GM19351 (cell line): ENCODE results near the gene ZNF200.
A peak's percentile ranks its signal among the peaks of the same experiment; 100 is the strongest.
"Not testable (repeated sequence)": the region's sequence is repeated elsewhere in the genome, so short reads cannot be mapped to it uniquely, and the experiment has no call there.

ENCODE experiments used
- ATAC-seq: cut with Tn5 transposase; IDR thresholded peaks from one replicate; pipeline ENCODE4 v1.9.1; 2021; ENCODE audit warnings: mild to moderate bottlenecking, moderate library complexity; ENCODE audit not compliant: unreplicated experiment

Gene ZNF200, protein sequence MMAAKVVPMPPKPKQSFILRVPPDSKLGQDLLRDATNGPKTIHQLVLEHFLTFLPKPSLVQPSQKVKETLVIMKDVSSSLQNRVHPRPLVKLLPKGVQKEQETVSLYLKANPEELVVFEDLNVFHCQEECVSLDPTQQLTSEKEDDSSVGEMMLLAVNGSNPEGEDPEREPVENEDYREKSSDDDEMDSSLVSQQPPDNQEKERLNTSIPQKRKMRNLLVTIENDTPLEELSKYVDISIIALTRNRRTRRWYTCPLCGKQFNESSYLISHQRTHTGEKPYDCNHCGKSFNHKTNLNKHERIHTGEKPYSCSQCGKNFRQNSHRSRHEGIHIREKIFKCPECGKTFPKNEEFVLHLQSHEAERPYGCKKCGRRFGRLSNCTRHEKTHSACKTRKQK

DNA sequence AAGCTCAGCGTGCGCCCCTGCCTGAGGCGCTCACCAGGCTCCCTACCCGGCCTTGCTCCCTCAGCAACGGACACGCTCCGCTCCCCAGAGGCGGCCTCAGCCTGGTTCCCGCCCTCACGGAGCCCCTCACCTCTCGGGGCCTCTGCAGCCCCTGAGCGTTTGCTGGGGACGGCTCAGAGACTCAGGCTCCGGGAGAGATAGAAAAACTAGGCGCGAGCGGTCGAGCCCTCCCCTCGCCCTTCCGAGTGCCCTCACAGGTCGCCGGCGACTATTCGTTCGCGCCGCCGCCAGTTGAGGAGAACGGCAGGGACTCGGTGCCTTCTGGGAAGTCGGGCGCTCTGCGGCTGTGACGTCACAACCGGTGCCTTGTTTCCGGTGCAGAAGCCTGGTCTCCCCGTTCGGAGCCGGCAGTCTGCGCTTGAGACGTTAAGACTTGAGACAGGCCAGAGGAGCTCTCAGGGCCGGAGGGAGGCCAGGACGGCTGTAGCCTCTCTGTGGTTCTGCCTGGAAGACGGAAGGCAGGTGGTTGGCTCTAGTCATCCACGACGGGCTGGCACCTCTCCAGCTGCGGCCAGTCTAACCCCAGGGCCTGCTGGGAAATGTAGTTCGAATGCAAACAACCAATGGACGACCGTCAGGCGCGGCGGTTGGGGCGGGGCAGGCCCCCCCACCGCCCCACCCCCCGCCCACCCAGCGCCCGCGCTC, at the start of gene ZNF200:
Gene ZNF200 (minus strand): TSS at position 302 of the 705 bp plus-strand sequence. CDS start 1,403 bp downstream, outside the sequence.
- ATAC-seq = peak; percentile 88

DNA sequence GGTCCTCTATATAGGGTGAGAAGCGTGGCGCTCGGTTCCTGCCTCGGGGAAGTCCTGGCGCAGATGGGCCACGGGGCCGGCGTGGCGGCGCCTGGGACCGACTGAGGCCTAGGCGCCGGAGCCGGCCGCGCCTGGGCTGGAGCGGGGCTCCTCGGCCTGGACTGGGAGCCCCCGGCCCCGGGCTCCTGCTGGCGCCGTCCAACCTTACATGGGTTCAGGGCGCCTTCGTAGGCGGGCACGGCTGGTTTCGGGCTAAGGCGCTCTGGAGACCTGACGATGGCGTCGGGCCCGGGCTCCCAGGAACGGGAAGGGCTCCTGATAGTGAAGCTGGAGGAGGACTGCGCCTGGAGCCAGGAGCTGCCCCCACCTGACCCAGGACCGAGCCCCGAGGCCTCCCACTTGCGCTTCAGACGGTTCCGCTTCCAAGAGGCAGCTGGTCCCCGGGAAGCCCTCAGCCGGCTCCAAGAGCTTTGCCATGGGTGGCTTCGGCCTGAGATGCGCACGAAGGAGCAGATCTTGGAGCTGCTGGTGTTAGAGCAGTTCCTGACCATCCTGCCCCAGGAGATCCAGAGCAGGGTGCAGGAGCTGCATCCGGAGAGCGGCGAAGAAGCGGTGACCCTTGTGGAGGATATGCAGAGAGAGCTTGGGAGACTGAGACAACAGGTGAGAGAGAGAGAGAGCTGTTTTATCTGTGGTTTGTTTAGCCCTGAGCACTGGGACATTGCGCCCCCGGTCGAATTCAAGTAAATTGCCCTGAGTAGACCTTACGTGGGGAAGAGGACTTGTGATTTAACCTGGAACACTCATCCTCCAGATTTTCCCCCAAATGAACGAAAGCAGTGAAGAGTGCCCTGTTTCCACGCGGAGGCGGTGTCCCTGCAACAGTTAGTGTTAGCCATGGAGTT, 48.8 kb upstream of the ZNF200 start:
- no peak for ATAC-seq

DNA sequence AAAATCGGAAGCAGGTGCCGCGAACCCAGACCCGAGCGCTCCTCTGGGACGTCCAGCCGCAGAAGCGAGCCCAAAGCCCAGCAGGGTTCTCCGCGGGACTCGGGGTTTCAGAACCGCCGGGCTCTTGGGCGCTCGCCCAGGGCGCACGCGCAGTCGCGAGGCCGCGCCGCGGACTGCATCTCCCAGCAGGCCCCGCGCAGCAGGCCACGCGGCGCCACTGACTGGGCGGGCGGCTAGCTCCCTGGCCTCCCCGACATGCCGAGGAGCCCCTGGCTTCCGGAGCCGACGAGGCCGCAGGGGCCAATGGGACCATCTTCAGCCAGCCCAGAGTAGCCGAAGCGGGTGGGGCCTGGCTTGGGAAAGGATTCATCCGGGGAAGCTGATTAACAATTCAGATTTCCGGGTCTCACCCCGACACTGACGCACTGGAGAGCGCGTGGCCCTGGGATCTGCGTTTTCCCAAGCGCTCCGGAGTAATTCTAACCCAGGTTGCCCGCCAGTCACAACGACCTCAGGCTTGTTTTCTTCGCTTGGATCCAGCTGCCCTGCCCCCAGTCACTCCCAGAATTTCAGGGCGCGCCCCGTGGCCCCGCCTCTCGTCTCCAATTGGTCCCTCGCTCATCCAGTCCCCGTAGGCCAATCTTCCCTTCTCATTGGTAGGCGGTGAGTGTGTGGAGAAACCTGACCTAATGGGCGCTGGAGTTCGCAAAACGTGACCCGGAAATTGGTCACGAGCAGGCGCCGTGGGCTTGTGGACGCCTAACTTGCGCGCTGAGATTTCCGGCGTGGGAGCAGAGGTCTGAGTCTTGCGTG, 48.0 kb upstream of the ZNF200 start, which contains the start of gene ZNF263:
Gene ZNF263 (plus strand): TSS at position 762 of the 813 bp plus-strand sequence. CDS start 328 bp downstream, outside the sequence.
- peak; percentile 72 for ATAC-seq

DNA sequence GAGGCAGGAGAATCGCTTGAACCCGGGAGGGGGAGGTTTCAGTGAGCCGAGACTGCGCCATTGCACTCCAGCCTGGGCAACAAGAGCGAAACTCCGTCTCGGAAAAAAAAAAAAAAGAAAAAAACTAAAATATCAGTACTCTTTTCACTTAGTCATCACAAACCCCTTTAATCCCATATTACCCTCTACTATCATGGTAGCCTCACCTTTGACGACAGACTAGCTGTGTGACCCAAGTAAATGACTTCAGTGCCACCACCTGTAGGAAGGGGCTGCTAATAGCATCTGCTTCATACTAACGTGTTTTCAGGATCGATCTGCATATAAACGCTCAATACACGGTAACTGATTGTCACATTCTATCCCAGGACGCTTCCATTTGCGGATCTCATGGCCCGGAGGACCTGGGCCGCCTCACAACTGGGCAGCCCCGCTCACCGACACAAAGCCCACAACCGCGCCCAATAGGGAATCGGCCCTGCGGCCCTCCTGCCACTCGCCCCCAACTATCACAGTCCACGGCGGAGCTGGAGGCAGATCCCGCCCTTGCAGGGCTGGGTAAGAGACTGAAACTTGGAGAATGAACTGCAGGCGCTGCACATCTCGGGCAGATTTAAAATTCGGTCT, 47.3 kb upstream of the ZNF200 start:
- peak; percentile 28 for ATAC-seq

DNA sequence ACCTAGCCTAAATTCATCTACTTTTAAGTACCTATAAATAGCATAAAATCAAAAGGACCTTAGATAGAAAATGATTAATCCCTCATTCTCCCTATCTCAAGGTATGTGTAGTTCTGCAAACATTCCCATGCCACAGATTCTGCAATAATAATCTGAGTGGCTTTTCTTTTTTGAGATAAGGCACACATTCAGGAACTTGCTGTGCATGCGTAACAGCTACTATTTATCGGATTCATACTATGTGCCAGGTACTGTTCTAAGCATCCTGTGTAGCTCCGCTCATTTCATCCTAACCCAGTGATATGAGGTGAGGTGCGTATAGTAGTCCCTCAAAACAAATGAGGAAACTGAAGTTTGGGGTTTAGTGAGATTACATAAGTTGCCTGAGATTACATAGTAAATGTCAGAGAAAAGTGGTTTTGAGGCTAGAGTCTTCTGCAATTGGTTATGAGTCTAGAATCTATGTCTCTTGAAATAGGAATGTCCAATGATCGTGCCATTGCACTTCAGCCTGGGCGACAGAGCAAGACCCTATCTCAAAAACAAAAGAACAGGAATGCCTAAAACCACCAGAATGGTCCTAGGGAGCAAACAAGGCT, 46.4 kb upstream of the ZNF200 start:
- ATAC-seq = no peak

DNA sequence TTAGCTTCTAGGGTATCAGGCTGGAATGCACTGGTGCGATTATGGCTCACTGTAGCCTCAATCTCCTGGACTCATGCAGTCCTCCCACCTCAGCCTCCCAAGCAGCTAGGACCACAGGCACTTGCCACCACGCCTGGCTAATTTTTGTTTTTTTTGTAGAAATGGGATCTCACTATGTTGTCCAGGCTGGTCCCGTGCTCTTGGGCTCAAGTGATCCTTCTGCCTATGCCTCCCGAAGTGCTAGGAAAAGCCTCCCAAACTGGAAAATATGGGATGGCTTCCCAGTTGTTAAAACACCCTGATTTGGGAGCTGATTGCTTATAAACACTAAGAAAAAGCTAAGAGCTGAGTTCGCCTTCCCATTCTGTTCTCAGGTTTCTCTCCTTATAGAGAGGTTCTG, 41.7 kb upstream of the ZNF200 start:
- no peak for ATAC-seq

DNA sequence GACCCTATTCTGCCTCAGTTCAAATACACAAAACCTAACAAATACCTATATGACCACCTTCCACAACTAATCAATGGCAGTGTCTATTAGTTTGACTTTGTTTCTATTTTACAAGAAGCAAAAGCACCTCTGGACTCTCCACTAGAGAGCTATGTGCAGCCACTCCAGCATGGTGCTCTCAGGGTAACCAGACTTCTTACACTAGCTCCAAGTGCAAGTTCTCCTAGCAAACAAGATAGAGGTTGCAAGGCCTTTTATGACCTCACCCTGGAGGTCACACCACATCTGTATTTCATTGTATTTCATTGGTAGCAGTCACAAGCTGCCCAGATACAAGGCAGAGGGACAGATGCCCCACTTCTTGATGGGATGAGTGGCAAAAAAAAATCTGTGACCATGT, 40.0 kb upstream of the ZNF200 start:
- no peak for ATAC-seq

DNA sequence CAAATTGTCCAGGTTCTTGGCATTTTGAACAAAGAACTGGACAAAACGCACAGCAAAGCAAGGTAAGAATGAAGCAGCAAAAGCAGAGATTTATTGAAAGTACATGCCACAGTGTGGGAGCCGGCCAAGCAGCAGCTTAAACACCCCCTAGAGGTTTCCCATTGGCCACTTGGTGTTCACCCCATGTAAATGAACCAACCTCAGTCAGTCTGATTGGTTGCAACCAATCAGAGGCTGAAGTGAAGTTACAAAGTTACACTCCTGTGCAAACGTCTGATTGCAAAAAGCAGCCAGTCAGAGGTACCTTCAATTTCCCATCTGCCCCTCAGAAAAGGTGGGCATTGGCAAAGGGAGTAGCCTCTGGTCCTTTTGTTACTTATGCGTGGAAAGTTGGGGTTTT, 39.5 kb upstream of the ZNF200 start:
- ATAC-seq = no peak

DNA sequence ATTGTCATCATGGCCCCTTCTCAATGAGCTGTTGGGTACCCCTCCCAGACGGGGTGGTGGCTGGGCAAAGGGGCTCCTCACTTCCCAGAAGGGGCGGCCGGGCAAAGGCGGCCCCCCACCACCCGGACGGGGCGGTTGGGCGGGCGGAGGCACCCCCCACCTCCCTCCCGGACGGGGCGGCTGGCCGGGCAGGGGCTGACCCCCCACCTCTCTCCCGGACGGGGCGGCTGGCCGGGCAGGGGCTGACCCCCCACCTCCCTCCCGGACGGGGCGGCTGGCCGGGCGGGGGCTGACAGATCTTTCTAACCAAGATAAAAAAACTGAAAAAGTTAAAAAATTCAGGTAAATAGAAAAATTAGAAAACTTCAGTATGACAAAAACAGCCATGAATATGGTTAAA, 36.3 kb upstream of the ZNF200 start:
- not testable (repeated sequence) for ATAC-seq

DNA sequence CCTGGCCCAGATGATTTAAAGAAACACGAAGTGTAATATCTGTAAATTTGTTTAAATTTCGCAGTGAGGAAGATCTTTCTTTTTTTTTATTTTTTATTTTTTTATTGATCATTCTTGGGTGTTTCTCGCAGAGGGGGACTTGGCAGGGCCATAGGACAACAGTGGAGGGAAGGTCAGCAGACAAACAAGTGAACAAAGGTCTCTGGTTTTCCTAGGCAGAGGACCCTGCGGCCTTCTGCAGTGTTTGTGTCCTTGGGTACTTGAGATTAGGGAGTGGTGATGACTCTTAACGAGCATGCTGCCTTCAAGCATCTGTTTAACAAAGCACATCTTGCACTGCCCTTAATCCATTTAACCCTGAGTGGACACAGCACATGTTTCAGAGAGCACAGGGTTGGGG, 35.8 kb upstream of the ZNF200 start:
- not testable (repeated sequence) for ATAC-seq

DNA sequence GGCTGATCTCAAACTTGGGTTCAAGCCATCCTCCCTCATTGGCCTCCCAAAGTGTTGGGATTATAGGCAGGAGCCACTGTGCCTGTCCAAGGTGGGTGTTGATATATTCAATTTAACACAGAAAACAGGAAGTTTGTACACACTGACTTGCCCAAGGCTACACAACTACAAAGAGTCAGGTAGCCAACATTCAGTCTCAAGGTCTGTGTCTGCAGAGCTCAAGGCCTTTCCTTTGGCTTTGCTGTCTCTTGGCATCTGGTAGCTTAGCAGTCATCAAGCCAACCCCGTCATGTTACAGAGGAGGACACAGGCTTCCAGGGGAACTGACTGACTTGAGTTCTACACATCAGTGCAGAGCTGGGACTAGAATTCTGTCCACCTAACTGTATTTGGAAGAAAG, 33.3 kb upstream of the ZNF200 start:
- ATAC-seq = no peak

DNA sequence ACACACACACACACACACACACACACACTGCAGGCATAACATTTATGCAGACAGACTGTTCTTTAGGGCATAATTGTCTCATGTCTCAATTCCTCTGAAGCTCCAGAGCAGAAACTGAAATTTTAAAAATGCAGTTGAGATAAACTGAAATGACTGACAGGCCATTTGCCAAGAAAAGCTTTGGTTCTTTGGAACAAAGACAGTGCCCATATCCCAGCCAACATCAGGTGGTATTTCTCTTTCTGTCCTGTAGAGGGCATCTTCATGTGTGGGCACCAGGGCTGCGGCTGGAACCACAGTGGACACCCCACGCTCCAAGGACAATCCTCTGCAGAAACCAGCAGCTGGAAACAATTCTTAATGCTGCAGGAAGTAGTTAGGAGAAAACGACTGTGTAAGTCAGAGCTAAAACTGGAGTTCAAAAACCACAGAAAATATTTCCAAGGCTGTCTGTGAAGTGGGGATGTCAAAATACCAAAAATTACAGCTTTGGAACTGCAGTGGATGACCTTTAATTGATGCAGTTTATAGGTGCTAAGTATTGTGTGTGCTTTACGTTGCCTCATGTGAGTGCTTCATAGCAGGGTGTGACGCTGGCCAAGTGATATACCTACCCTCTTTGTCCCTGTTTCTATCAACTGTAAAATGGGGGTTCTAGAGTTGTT, 32.0 kb upstream of the ZNF200 start:
- ATAC-seq = no peak

DNA sequence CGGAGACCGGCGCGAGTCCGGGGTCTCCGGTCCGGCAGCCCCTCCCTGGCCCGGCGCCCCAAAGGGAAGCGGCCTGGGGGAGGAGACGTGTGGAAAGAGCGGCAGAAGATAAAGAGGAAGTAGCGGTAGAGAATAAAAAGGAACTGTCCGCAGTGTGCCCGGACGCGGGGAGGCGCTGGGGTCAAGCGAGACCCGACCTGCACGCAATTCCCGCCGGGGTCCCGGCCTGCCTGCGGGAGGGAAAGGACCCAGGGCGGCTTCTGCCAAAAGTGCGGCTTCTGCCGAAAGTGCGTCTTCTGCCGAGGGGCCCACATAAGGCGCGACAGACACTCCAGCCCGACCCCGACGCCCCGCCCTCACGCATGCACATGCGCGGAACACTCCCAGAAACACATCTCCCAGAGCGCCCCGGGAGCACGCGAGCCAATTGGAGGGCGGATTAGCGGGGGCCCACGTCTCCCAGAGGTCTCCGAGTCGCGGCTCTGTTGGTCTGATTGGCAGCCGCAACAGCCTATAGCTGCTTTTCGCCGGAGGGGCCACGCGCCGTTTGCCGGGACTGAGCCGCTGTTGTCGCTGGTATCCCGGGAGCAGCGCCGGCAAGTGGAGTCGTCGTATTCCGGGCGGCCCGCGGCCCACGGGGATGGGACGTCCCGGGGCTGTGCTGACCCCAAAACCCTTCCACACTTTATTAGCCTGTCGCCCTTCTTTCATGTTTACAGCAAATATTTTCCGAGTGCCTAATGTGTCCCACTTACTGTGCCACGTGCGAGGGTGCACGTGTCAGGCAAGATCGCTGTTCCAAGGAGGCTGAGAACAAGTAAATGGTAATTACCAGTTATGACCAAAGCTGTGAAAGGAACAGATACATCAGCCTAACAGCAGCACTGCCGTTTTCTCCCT, 29.4 kb upstream of the ZNF200 start:
- peak; percentile 90 for ATAC-seq

DNA sequence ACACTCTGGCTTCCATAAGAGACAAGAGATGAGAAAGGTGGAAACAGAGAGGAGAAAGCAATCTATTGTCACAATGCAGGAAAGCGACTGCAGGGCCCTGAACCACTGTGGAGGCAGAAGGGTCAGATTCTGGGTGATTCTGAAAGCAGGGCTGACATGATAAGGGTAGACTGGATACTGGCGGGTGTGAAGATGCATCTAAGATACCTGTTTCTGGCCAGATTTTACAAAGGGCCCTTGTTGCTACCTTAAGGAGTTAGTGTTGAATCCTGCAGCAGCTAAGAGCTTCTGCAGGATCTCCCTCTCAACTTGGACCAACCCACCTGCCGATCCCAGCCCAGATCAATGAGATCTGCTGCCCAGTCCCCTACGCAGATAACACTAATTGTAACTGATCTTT, 27.6 kb upstream of the ZNF200 start:
- ATAC-seq = no peak

DNA sequence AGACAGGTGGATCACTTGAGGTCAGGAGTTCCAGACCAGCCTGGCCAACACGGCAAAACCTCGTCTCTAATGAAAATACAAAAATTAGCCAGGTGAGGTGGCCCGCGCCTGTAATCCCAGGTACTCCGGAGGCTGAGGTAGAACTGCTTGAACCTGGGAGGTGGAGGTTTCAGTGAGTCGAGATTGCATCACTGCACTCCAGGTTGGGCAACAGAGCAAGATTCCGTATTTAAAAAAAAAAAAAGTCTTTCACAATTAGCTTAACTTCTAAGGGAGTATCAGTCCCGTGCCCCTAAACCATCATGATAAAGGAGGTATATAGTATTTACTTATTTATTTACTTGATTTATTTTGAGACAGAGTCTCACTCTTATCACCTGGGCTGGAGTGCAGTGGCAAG, 24.9 kb upstream of the ZNF200 start:
- no peak for ATAC-seq

DNA sequence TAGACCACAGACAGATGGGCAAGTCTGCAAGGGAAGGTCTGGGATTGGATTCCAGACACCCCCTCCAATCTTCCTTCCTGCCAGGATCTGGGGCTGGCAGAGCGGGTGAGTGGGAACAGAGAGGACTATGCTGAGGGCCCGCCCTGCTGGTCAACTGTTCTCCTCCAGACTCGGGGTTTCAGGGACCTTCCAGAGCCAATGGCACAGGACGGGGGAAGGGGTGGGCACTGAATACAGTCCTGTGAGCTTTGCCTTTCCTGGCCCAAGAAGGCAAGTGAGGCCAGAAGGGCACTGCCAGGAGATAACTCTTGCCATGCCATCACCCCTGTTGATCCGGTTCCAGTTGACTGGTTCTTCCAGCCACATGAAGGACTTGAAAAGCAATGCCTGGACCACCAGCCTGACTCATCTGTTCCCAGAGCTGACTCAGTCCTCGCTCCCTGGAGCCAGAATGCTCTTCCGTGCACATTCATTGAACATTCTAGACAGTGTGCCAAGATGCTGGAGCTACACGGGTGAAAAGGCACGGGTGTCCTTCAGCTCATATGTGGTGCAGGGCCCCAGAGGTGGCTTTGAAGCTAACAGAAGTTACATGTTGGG, 22.0 kb upstream of the ZNF200 start:
- no peak for ATAC-seq

DNA sequence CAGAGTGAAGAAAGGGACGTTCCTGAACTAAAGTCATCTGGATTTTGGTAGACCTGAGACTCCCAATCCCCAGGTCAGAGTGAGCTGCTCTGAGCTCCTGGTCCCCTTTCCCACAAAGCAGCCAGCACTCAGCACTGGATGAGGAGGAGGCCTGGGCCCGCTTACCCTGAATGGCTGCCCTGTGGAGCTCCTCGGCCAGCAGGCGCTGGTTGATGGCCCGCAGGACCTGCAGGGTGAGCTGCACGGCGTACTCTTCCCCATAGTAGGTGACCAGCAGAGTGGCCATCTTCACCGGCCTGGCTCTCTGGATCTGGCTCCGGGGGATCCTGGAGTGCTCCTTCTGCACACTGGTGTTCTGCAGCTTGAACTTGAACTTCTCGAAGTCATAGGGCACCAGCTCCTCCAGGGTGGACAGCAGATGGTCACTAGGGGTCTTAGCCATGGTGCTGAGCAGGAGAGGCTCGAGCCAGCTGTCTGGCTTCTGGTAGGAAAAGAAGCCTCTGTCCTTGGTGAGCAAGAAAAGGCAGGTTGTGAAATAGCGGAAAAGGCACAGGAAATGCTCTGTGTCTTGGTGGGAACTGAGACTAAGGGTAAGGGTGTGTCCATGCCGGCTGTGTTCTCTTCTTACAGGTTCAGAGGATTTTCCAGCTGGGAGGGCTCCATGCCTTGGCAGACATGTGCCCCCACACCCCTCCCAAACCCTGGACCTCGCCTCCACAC, 21.3 kb upstream of the ZNF200 start, which contains the start of gene MEFV:
Gene MEFV (minus strand): TSS at position 488 of the 720 bp plus-strand sequence. CDS start 46 bp downstream, at position 442.
- ATAC-seq = no peak
